HCT116 (cell line): ENCODE results near the gene RHBDD1.

ENCODE experiments used
- EZH2phosphoT487 ChIP-seq: fragments of 200-600 bp; IDR thresholded peaks from 2 replicates; pipeline ENCODE4 v1.6.1; 2018; ENCODE audit warnings: antibody characterized with exemption, borderline replicate concordance
- FOSL1 ChIP-seq: IDR thresholded peaks from 2 replicates; pipeline ENCODE4 v1.6.1; 2012; ENCODE audit warnings: low read depth
- POLR2A ChIP-seq: IDR thresholded peaks from 2 replicates; pipeline ENCODE4 v1.7.0; 2011; ENCODE audit warnings: borderline replicate concordance; ENCODE audit not compliant: insufficient read depth, insufficient read length; ENCODE audit errors: extremely low read depth
- POLR2AphosphoS5 ChIP-seq: IDR thresholded peaks from 2 replicates; pipeline ENCODE4 v1.6.1; 2011; ENCODE audit warnings: mild to moderate bottlenecking, low read depth, low read length, moderate library complexity
- TCF7L2 ChIP-seq: IDR thresholded peaks from 2 replicates; pipeline ENCODE4 v1.7.0; 2011; ENCODE audit warnings: borderline replicate concordance, inconsistent platforms; ENCODE audit not compliant: insufficient read depth, insufficient read length; ENCODE audit errors: extremely low read depth
- ZBTB33 ChIP-seq: IDR thresholded peaks from 2 replicates; pipeline ENCODE4 v1.6.1; 2011; ENCODE audit warnings: mild to moderate bottlenecking, low read length, moderate library complexity; ENCODE audit not compliant: insufficient replicate concordance; ENCODE audit errors: extremely low read depth
- TF ChIP-seq, protein P1 (sequence below): IDR thresholded peaks from 2 replicates; pipeline ENCODE4 v1.6.1; 2012
- TF ChIP-seq, protein P2 (sequence below), 3 experiments: fragments of 200-600 bp in 1 of 3; sonication (generic) in 1 of 3; IDR thresholded peaks in 2 of 3; conservative IDR thresholded peaks in 1 of 3; 2 replicates each; pipeline ENCODE4 v1.5.1; 2012 to 2017; ENCODE audit warnings: low read depth in 2 of 3, low read length in 2 of 3, antibody characterized with exemption in 1 of 3, borderline replicate concordance in 1 of 3, control low read depth in 1 of 3, mild to moderate bottlenecking in 1 of 3, mixed read lengths in 1 of 3, mixed run types in 1 of 3, moderate library complexity in 1 of 3; ENCODE audit not compliant: insufficient read depth in 1 of 3
- TF ChIP-seq, protein P3 (sequence below): IDR thresholded peaks from 2 replicates; pipeline ENCODE4 v1.6.1; 2012; ENCODE audit warnings: low read depth

DNA sequence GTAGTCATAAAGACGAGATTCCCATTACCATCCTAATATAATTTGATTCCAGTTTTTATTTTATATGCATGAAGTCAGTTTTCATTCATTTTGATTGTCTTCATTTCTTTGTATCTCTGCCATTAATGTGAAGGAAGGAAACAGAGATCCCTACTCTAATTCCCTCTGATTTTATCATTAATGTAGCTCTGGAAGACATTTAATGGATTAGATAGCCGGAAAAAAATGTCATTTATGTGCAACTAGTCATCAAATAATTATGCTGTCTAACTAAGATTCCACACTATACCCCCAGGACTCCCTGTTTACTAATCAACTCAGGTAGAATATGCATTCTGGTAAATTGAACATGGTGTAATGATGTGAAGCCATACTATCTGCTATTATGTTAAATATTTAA lies 19.9 kb downstream of the RHBDD1 start:
- TF ChIP-seq, protein P1, sequence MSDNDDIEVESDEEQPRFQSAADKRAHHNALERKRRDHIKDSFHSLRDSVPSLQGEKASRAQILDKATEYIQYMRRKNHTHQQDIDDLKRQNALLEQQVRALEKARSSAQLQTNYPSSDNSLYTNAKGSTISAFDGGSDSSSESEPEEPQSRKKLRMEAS = no peak
- TF ChIP-seq EZH2phosphoT487 = no peak
- TF ChIP-seq, protein P2, sequence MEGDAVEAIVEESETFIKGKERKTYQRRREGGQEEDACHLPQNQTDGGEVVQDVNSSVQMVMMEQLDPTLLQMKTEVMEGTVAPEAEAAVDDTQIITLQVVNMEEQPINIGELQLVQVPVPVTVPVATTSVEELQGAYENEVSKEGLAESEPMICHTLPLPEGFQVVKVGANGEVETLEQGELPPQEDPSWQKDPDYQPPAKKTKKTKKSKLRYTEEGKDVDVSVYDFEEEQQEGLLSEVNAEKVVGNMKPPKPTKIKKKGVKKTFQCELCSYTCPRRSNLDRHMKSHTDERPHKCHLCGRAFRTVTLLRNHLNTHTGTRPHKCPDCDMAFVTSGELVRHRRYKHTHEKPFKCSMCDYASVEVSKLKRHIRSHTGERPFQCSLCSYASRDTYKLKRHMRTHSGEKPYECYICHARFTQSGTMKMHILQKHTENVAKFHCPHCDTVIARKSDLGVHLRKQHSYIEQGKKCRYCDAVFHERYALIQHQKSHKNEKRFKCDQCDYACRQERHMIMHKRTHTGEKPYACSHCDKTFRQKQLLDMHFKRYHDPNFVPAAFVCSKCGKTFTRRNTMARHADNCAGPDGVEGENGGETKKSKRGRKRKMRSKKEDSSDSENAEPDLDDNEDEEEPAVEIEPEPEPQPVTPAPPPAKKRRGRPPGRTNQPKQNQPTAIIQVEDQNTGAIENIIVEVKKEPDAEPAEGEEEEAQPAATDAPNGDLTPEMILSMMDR (IDR thresholded peaks at IDR 0.05 in 2 of 3, conservative IDR thresholded peaks at IDR 0.05 in 1 of 3; ENCODE audit: borderline replicate concordance in 1 of 3, insufficient read depth in 1 of 3, low read depth in 2 of 3, low read length in 2 of 3) = no peak
- no peak for TF ChIP-seq POLR2A
- TF ChIP-seq ZBTB33 = no peak
- TF ChIP-seq FOSL1 = no peak
- TF ChIP-seq TCF7L2 = no peak
- no peak for TF ChIP-seq POLR2AphosphoS5
- TF ChIP-seq, protein P3, sequence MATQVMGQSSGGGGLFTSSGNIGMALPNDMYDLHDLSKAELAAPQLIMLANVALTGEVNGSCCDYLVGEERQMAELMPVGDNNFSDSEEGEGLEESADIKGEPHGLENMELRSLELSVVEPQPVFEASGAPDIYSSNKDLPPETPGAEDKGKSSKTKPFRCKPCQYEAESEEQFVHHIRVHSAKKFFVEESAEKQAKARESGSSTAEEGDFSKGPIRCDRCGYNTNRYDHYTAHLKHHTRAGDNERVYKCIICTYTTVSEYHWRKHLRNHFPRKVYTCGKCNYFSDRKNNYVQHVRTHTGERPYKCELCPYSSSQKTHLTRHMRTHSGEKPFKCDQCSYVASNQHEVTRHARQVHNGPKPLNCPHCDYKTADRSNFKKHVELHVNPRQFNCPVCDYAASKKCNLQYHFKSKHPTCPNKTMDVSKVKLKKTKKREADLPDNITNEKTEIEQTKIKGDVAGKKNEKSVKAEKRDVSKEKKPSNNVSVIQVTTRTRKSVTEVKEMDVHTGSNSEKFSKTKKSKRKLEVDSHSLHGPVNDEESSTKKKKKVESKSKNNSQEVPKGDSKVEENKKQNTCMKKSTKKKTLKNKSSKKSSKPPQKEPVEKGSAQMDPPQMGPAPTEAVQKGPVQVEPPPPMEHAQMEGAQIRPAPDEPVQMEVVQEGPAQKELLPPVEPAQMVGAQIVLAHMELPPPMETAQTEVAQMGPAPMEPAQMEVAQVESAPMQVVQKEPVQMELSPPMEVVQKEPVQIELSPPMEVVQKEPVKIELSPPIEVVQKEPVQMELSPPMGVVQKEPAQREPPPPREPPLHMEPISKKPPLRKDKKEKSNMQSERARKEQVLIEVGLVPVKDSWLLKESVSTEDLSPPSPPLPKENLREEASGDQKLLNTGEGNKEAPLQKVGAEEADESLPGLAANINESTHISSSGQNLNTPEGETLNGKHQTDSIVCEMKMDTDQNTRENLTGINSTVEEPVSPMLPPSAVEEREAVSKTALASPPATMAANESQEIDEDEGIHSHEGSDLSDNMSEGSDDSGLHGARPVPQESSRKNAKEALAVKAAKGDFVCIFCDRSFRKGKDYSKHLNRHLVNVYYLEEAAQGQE = no peak
